ENCODE results near the gene TELO2.

TELO2 gene

DNA sequence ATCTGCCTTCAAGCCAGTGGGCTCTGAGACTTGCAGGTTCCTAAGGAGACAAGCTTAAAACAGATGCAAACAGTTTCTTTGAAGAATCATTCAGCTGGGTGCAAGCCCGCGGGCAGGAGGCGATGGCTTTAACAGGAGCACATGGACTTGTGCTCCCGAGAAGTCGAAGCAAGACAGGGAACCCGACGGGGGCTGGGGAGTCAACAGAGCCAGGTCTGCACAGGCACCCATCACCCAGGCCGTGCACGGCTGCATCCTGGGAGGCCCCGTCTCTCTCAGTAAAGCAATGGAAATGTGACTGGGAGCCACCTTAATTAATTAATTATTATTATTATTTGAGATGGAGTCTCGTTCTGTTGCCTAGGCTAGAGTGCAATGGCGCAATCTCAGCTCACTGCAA is 4.1 kb upstream of the TELO2 start:
- H3K4me2 ChIP-seq (ENCODE audit: low read length, poor library complexity, severe bottlenecking): no peak overlapping the region
- no peak overlapping the region for H2BK12ac ChIP-seq (ENCODE audit: low read length in 2 of 2)
- H3K36me3 ChIP-seq (ENCODE audit: control insufficient read depth in 1 of 2, insufficient read depth in 2 of 2, low read depth in 1 of 2, low read length in 2 of 2): peaks cover 0 to under 1% of the 10 kb centered on the region in 2 experiments
- no peak overlapping the region for H2AK5ac ChIP-seq (ENCODE audit: low read length, severe bottlenecking)
- H4K91ac ChIP-seq (ENCODE audit: low read length): no peak overlapping the region
- H3K23ac ChIP-seq (ENCODE audit: low read length in 2 of 2): no peak overlapping the region
- no peak for DNase-seq
- H3K79me1 ChIP-seq (replicated peaks; ENCODE audit: low read length, poor library complexity, severe bottlenecking): peaks cover 6% of the 10 kb centered on the region
- H3K9me3 ChIP-seq (ENCODE audit: control insufficient read depth, low read length): no peaks in the 10 kb centered on the region
- no peak overlapping the region for H2AFZ ChIP-seq (ENCODE audit: low read depth, low read length)
- no peak overlapping the region for H3K18ac ChIP-seq (ENCODE audit: low read depth in 1 of 2, low read length in 2 of 2)
- H2BK5ac ChIP-seq (ENCODE audit: low read depth, low read length, poor library complexity, severe bottlenecking): no peak overlapping the region
- no peak overlapping the region for H3K27ac ChIP-seq (ENCODE audit: low read length, poor library complexity, severe bottlenecking)
- H3K9ac ChIP-seq (ENCODE audit: low read length): no peak overlapping the region
- no peak overlapping the region for H2BK15ac ChIP-seq (ENCODE audit: low read depth, poor library complexity, severe bottlenecking)
- peaks cover 10% of the 10 kb centered on the region for H3K4me1 ChIP-seq (ENCODE audit: control insufficient read depth, insufficient read depth, low read depth, low read length)
- H3K27me3 ChIP-seq (ENCODE audit: control insufficient read depth in 1 of 2, insufficient read depth in 1 of 2, low read length in 2 of 2): peaks cover 0 to under 1% of the 10 kb centered on the region in 2 experiments
- no peak overlapping the region for H3K4ac ChIP-seq (ENCODE audit: low read depth in 1 of 2, low read length in 2 of 2)
- H4K8ac ChIP-seq (ENCODE audit: low read length): no peak overlapping the region
- no peak overlapping the region for H2BK120ac ChIP-seq (ENCODE audit: low read depth, low read length)
- WGBS: 96% methylated on average over 9 of the region's 12 CpGs
- H3K4me3 ChIP-seq (ENCODE audit: insufficient read depth in 1 of 2, low read depth in 1 of 2, low read length in 2 of 2): no peak overlapping the region
- H3K14ac ChIP-seq (ENCODE audit: low read length in 2 of 2): no peak overlapping the region

- Histone ChIP-seq H3K4me1 (ENCODE audit: control insufficient read depth, insufficient read depth, low read depth, low read length) (peaks cover 18% of the 10 kb centered on the region), H3K36me3 (ENCODE audit: control insufficient read depth in 1 of 2, insufficient read depth in 2 of 2, low read depth in 1 of 2, low read length in 2 of 2) (peaks cover 14 to 22% of the 10 kb centered on the region in 2 experiments), H2AFZ (ENCODE audit: low read depth, low read length) (no peak overlapping the region), H3K4me2 (ENCODE audit: low read length, poor library complexity, severe bottlenecking) (no peak overlapping the region), H3K79me1 (replicated peaks; ENCODE audit: low read length, poor library complexity, severe bottlenecking) (peaks cover 20% of the 10 kb centered on the region), H3K18ac (ENCODE audit: low read depth in 1 of 2, low read length in 2 of 2) (no peak overlapping the region), H2BK120ac (ENCODE audit: low read depth, low read length) (no peak overlapping the region), H3K14ac (ENCODE audit: low read length in 2 of 2) (no peak overlapping the region), H2BK15ac (ENCODE audit: low read depth, poor library complexity, severe bottlenecking) (no peak overlapping the region), H3K27ac (ENCODE audit: low read length, poor library complexity, severe bottlenecking) (no peak overlapping the region), H3K9me3 (ENCODE audit: control insufficient read depth, low read length) (no peaks in the 10 kb centered on the region), H4K8ac (ENCODE audit: low read length) (no peak overlapping the region), H3K4ac (ENCODE audit: low read depth in 1 of 2, low read length in 2 of 2) (peak overlapping the region in 1 of 2 experiments; percentile 31), H3K27me3 (ENCODE audit: control insufficient read depth in 1 of 2, insufficient read depth in 1 of 2, low read length in 2 of 2) (no peaks in the 10 kb centered on the region), H3K23ac (ENCODE audit: low read length in 2 of 2) (no peak overlapping the region), H2BK12ac (ENCODE audit: low read length in 2 of 2) (peak overlapping the region in 1 of 2 experiments; percentile 48), H3K9ac (ENCODE audit: low read length) (no peak overlapping the region), H4K91ac (ENCODE audit: low read length) (no peak overlapping the region), H2AK5ac (ENCODE audit: low read length, severe bottlenecking) (no peak overlapping the region), H2BK5ac (ENCODE audit: low read depth, low read length, poor library complexity, severe bottlenecking) (no peak overlapping the region), H3K4me3 (ENCODE audit: insufficient read depth in 1 of 2, low read depth in 1 of 2, low read length in 2 of 2) (no peak overlapping the region)
- DNase-seq: no peak
- WGBS: 86% methylated on average over 12 of the region's 12 CpGs
These were observed 1.8 kb upstream of the TELO2 start for GRCh38 chr16:1491327-1491726.

DNA sequence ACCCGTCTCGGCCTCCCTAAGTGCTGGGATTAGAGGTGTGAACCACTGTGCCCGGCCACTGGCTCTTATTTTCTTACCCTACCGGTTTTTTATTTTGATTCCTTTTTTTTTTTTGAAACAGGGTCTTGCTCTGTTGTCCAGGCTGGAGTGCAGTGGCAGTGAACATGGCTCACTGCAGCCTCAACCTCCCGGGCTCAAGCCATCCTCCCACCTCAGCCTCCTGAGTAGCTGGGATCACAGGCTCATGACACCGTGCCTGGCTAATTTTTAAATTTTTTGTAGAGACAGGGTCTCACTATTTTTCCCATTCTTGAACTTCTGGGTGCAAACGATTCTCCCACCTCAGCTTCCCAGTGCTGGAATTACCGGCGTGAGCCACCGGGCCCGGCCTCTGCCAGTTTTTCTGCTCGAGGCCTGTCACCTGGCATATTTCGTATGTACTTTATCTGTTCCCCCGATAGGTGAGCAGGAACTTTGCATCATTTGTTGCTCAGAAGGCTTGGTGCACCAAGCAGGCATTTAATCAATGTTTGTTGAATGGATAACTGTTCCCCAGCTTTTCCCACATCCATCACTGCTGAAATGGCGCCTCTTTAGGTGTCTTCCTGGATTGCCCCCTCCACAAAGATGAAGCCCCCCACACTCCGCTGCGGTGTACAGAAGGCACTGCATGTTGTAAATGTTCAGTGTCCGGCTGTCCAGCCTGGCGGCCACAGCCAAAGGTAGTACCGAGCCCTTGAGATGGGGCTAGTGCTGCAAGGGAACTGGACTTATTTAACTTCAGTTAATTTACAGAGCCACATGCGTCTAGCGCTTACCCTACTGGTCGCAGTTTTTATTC is 858 bp upstream of the TELO2 start:
- H3K36me3 ChIP-seq (ENCODE audit: control insufficient read depth in 1 of 2, insufficient read depth in 2 of 2, low read depth in 1 of 2, low read length in 2 of 2): peaks cover 24 to 31% of the 10 kb centered on the region in 2 experiments
- H4K8ac ChIP-seq (ENCODE audit: low read length): peak overlapping the region; percentile 87
- H2BK5ac ChIP-seq (ENCODE audit: low read depth, low read length, poor library complexity, severe bottlenecking): no peak overlapping the region
- peaks cover 18% of the 10 kb centered on the region for H3K4me1 ChIP-seq (ENCODE audit: control insufficient read depth, insufficient read depth, low read depth, low read length)
- H3K4ac ChIP-seq (ENCODE audit: low read depth in 1 of 2, low read length in 2 of 2): peak overlapping the region; percentile 24 to 40
- H3K14ac ChIP-seq (ENCODE audit: low read length in 2 of 2): no peak overlapping the region
- peaks cover 24% of the 10 kb centered on the region for H3K79me1 ChIP-seq (replicated peaks; ENCODE audit: low read length, poor library complexity, severe bottlenecking)
- H3K9me3 ChIP-seq (ENCODE audit: control insufficient read depth, low read length): no peaks in the 10 kb centered on the region
- 89% methylated on average over 22 of the region's 23 CpGs for WGBS
- H2BK120ac ChIP-seq (ENCODE audit: low read depth, low read length): no peak overlapping the region
- peak overlapping the region; percentile 89 for H3K9ac ChIP-seq (ENCODE audit: low read length)
- H3K23ac ChIP-seq (ENCODE audit: low read length in 2 of 2): no peak overlapping the region
- peak overlapping the region; percentile 58 for H2AK5ac ChIP-seq (ENCODE audit: low read length, severe bottlenecking)
- H3K27ac ChIP-seq (ENCODE audit: low read length, poor library complexity, severe bottlenecking): no peak overlapping the region
- peak overlapping the region; percentile 29 for H2AFZ ChIP-seq (ENCODE audit: low read depth, low read length)
- DNase-seq: no peak
- peak overlapping the region in 1 of 2 experiments; percentile 78 for H3K4me3 ChIP-seq (ENCODE audit: insufficient read depth in 1 of 2, low read depth in 1 of 2, low read length in 2 of 2)
- peak overlapping the region; percentile 44 for H2BK15ac ChIP-seq (ENCODE audit: low read depth, poor library complexity, severe bottlenecking)
- H2BK12ac ChIP-seq (ENCODE audit: low read length in 2 of 2): peak overlapping the region; percentile 7 to 45
- H4K91ac ChIP-seq (ENCODE audit: low read length): peak overlapping the region; percentile 71
- no peaks in the 10 kb centered on the region for H3K27me3 ChIP-seq (ENCODE audit: control insufficient read depth in 1 of 2, insufficient read depth in 1 of 2, low read length in 2 of 2)
- peak overlapping the region; percentile 34 to 71 for H3K18ac ChIP-seq (ENCODE audit: low read depth in 1 of 2, low read length in 2 of 2)
- H3K4me2 ChIP-seq (ENCODE audit: low read length, poor library complexity, severe bottlenecking): peak overlapping the region; percentile 90

GRCh38 chr16:1493746-1494094 is 560 bp downstream of the TELO2 start:
- H3K18ac ChIP-seq (ENCODE audit: low read depth in 1 of 2, low read length in 2 of 2): peak overlapping the region; percentile 37 to 54
- no peak overlapping the region for H2BK120ac ChIP-seq (ENCODE audit: low read depth, low read length)
- DNase-seq: peak; percentile 42
- H3K9me3 ChIP-seq (ENCODE audit: control insufficient read depth, low read length): no peaks in the 10 kb centered on the region
- H3K14ac ChIP-seq (ENCODE audit: low read length in 2 of 2): peak overlapping the region in 1 of 2 experiments; percentile 26
- peaks cover 33 to 36% of the 10 kb centered on the region in 2 experiments for H3K36me3 ChIP-seq (ENCODE audit: control insufficient read depth in 1 of 2, insufficient read depth in 2 of 2, low read depth in 1 of 2, low read length in 2 of 2)
- no peak overlapping the region for H3K27ac ChIP-seq (ENCODE audit: low read length, poor library complexity, severe bottlenecking)
- no peak overlapping the region for H2BK12ac ChIP-seq (ENCODE audit: low read length in 2 of 2)
- H3K4me1 ChIP-seq (ENCODE audit: control insufficient read depth, insufficient read depth, low read depth, low read length): peaks cover 18% of the 10 kb centered on the region
- no peak overlapping the region for H2AK5ac ChIP-seq (ENCODE audit: low read length, severe bottlenecking)
- 5% methylated on average over 18 of the region's 30 CpGs for WGBS
- peak overlapping the region; percentile 56 for H4K8ac ChIP-seq (ENCODE audit: low read length)
- H3K4ac ChIP-seq (ENCODE audit: low read depth in 1 of 2, low read length in 2 of 2): peak overlapping the region in 1 of 2 experiments; percentile 24
- peak overlapping the region; percentile 97 for H3K4me2 ChIP-seq (ENCODE audit: low read length, poor library complexity, severe bottlenecking)
- peak overlapping the region; percentile 80 to 91 for H3K4me3 ChIP-seq (ENCODE audit: insufficient read depth in 1 of 2, low read depth in 1 of 2, low read length in 2 of 2)
- H2BK15ac ChIP-seq (ENCODE audit: low read depth, poor library complexity, severe bottlenecking): no peak overlapping the region
- H3K27me3 ChIP-seq (ENCODE audit: control insufficient read depth in 1 of 2, insufficient read depth in 1 of 2, low read length in 2 of 2): no peaks in the 10 kb centered on the region
- peak overlapping the region; percentile 89 for H3K9ac ChIP-seq (ENCODE audit: low read length)
- no peak overlapping the region for H2AFZ ChIP-seq (ENCODE audit: low read depth, low read length)
- H3K23ac ChIP-seq (ENCODE audit: low read length in 2 of 2): peak overlapping the region in 1 of 2 experiments; percentile 29
- H4K91ac ChIP-seq (ENCODE audit: low read length): peak overlapping the region; percentile 43
- H2BK5ac ChIP-seq (ENCODE audit: low read depth, low read length, poor library complexity, severe bottlenecking): no peak overlapping the region
- H3K79me1 ChIP-seq (replicated peaks; ENCODE audit: low read length, poor library complexity, severe bottlenecking): peaks cover 28% of the 10 kb centered on the region
